ENCODE results near the gene GLT6D1. TPM values are rescaled to one million over a fixed set of nuclear protein-coding genes. Genes with fewer than 3 reads are reported as not detected.

The GLT6D1 gene
- total and polyA plus RNA-seq, 2 of the 13 experiments (the other 11 are each of a cell fraction or from before 2014, with no cell fraction given), result not detected

DNA sequence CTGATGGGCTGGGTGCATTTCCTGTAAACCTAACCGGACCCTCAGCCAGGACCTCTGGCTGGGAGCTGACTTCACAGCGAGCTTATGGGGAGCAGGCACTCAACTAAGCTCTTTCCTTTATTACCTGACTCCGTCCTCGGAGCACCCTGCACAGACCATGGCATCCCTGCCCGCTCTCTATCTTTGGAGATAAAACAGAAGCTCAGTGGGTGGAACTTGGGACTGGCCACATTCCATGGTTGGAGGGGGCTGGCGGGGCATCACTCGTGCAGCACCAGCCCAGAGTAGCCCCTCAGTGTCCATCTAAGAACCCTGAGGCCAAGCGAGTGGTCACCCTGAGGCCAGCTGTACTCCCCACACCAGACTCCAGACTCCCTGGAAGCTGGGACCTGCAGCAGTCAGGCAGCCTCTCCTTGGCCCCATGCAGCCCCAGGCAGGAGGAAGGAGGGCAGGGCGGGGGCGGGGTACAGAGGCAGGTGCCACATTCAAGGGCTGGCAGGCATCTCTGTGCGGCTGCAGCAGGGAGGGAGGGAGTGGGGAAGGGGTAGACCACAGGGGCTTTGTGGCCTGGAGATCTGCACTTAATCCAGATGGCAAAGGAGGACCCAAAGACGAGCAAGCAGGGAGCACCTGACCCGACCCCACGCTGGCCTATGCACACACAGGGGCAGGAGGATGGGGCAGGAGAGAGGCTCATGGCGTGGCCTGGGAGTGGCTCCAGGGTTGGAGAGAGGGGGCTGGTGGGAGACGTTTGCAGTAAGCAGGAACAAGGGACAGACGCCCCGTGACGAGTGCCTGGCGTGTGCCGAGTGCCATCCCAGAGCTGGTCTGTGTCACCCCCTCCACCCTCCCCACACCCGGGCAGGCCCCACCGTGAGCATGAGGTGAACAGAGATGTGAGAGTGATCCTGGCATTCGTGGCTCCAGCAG, 26.1 kb downstream of the GLT6D1 start:
- POLR2A ChIA-PET, result no interaction called here
- Histone ChIP-seq H4K20me1 (ENCODE audit: insufficient read depth, low read length) (no peaks in the 10 kb centered on the region), H3K9me3 (ENCODE audit: low read length) (no peaks in the 10 kb centered on the region), H3K36me3 (replicated peaks in 1 of 2; ENCODE audit: control insufficient read depth in 1 of 2, insufficient read depth in 2 of 2, low read length in 2 of 2) (no peaks in the 10 kb centered on the region), H3K79me2 (ENCODE audit: insufficient read depth, low read length) (no peaks in the 10 kb centered on the region), H3K4me2 (ENCODE audit: low read depth, low read length) (no peak overlapping the region), H3K4me1 (ENCODE audit: insufficient read depth, low read length) (no peaks in the 10 kb centered on the region), H3K27ac (ENCODE audit: extremely low read length, insufficient read depth, low read length) (no peak overlapping the region), H3K9ac (ENCODE audit: insufficient read depth, low read depth, low read length) (no peak overlapping the region), H3K4me3 (replicated peaks in 1 of 3; ENCODE audit: insufficient read depth in 1 of 3, low read depth in 2 of 3, low read length in 3 of 3) (no peak overlapping the region), H2AFZ (ENCODE audit: low read length) (no peak overlapping the region), H3K27me3 (ENCODE audit: control insufficient read depth in 1 of 2, insufficient read depth in 2 of 2, low read length in 2 of 2) (peaks cover 26 to 69% of the 10 kb centered on the region in 2 experiments)
- TF ChIP-seq NRL (CRISPR knock-in tag; IDR thresholded peaks at IDR 0.05; ENCODE audit: borderline replicate concordance), result no peak
- TF ChIP-seq RCOR2 (CRISPR knock-in tag; IDR thresholded peaks at IDR 0.05), result no peak
- CTCF ChIA-PET (ENCODE audit: low intra/inter-chr PET ratio, low total read pairs), result no interaction called here
- intact Hi-C loops (cut with micrococcal nuclease; ENCODE audit: unreplicated experiment), result no loop called here
- in situ Hi-C loops (cut with HindIII; ENCODE audit: extremely low pct_ligation_motif_present, low pct_unique_long_range_greater_than_20kb), result no loop called here
- ATAC-seq (no peak), FAIRE-seq (no peak), DNase-seq (ENCODE audit: low spot score) (no peak)
- 18% methylated on average over 15 of the region's 24 CpGs for WGBS (ENCODE audit: low lambda C conversion rate)
- no TSS peak for BruUV-seq (replicated peaks)

DNA sequence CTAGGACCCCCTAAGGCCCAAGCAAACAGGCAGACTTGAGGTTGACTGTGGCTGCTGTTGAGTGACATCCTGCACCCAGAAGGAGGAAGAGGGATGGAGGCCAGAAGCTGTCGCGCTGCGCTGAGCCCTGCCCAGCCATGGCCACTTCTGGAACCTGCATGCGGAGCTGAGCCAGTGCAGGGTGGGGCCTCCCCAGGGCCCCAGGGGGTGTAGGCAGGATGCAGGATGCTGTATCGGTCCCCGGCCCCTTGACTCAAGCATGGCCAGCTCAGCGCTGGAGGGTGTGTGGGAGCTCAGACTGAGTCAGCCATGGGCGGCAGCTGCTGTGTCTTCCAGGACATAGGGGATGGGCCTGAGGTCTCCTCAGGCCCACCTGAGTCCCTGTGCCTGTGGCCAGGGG, 26.9 kb downstream of the GLT6D1 start:
- H3K79me2 ChIP-seq (ENCODE audit: insufficient read depth, low read length), result no peaks in the 10 kb centered on the region
- no peaks in the 10 kb centered on the region for H4K20me1 ChIP-seq (ENCODE audit: insufficient read depth, low read length)
- ChIA-PET POLR2A (no interaction called here), CTCF (ENCODE audit: low intra/inter-chr PET ratio, low total read pairs) (no interaction called here)
- H3K4me3 ChIP-seq (replicated peaks in 1 of 3; ENCODE audit: insufficient read depth in 1 of 3, low read depth in 2 of 3, low read length in 3 of 3), result no peak overlapping the region
- H3K4me1 ChIP-seq (ENCODE audit: insufficient read depth, low read length), result no peaks in the 10 kb centered on the region
- H3K27me3 ChIP-seq (ENCODE audit: control insufficient read depth in 1 of 2, insufficient read depth in 2 of 2, low read length in 2 of 2), result peaks cover 27 to 61% of the 10 kb centered on the region in 2 experiments
- no peak overlapping the region for H3K27ac ChIP-seq (ENCODE audit: extremely low read length, insufficient read depth, low read length)
- FAIRE-seq (no peak), DNase-seq (ENCODE audit: low spot score) (no peak), ATAC-seq (no peak)
- H3K9me3 ChIP-seq (ENCODE audit: low read length), result no peaks in the 10 kb centered on the region
- no peaks in the 10 kb centered on the region for H3K36me3 ChIP-seq (replicated peaks in 1 of 2; ENCODE audit: control insufficient read depth in 1 of 2, insufficient read depth in 2 of 2, low read length in 2 of 2)
- intact Hi-C loops (cut with micrococcal nuclease; ENCODE audit: unreplicated experiment), result no loop called here
- H3K9ac ChIP-seq (ENCODE audit: insufficient read depth, low read depth, low read length), result no peak overlapping the region
- no CpG with 5 or more reads among the region's 8 CpGs for WGBS (ENCODE audit: low lambda C conversion rate)
- no peak overlapping the region for H2AFZ ChIP-seq (ENCODE audit: low read length)
- H3K4me2 ChIP-seq (ENCODE audit: low read depth, low read length), result no peak overlapping the region
- TF ChIP-seq GTF3A (CRISPR knock-in tag; conservative IDR thresholded peaks at IDR 0.05) (no peak), ZNF512B (CRISPR knock-in tag; IDR thresholded peaks at IDR 0.05; ENCODE audit: borderline replicate concordance) (no peak)
- TF ChIP-seq, protein P1, sequence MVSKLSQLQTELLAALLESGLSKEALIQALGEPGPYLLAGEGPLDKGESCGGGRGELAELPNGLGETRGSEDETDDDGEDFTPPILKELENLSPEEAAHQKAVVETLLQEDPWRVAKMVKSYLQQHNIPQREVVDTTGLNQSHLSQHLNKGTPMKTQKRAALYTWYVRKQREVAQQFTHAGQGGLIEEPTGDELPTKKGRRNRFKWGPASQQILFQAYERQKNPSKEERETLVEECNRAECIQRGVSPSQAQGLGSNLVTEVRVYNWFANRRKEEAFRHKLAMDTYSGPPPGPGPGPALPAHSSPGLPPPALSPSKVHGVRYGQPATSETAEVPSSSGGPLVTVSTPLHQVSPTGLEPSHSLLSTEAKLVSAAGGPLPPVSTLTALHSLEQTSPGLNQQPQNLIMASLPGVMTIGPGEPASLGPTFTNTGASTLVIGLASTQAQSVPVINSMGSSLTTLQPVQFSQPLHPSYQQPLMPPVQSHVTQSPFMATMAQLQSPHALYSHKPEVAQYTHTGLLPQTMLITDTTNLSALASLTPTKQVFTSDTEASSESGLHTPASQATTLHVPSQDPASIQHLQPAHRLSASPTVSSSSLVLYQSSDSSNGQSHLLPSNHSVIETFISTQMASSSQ (IDR thresholded peaks at IDR 0.05; ENCODE audit: low read depth), result no peak
- TF ChIP-seq, protein P1 (CRISPR knock-in tag; IDR thresholded peaks at IDR 0.05; ENCODE audit: borderline replicate concordance), result no peak
- BruUV-seq (replicated peaks), result no TSS peak
- in situ Hi-C loops (cut with HindIII; ENCODE audit: extremely low pct_ligation_motif_present, low pct_unique_long_range_greater_than_20kb), result no loop called here
